ENCODE data around the gene PDE4D.

PDE4D gene

DNA sequence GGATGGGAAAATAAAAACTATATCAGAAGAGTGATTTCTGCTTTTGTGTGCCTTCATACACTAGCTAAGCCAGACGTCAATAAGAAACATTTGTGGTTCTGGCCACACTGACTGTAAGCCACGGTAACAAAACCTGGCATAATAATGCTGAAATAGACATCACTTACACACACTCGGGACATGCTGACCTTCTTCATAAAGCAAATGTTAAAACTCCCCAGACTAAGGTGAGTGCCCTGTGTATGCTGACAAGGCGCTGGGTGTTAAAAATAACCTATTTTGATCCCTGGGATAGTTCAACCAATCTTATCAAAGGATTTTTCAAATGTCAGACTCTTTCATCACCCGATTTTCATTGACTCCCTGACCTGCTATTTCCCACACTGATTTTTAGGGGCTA, 973.7 kb downstream of the PDE4D start:
- H3K4me3 ChIP-seq (ENCODE audit: low read depth, low read length): no peak overlapping the region
- TF ChIP-seq, protein P1, sequence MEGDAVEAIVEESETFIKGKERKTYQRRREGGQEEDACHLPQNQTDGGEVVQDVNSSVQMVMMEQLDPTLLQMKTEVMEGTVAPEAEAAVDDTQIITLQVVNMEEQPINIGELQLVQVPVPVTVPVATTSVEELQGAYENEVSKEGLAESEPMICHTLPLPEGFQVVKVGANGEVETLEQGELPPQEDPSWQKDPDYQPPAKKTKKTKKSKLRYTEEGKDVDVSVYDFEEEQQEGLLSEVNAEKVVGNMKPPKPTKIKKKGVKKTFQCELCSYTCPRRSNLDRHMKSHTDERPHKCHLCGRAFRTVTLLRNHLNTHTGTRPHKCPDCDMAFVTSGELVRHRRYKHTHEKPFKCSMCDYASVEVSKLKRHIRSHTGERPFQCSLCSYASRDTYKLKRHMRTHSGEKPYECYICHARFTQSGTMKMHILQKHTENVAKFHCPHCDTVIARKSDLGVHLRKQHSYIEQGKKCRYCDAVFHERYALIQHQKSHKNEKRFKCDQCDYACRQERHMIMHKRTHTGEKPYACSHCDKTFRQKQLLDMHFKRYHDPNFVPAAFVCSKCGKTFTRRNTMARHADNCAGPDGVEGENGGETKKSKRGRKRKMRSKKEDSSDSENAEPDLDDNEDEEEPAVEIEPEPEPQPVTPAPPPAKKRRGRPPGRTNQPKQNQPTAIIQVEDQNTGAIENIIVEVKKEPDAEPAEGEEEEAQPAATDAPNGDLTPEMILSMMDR (IDR thresholded peaks at IDR 0.05; ENCODE audit: low read depth, low read length): no peak
- no peaks in the 10 kb centered on the region for H3K9me3 ChIP-seq
- H3K4me1 ChIP-seq: no peaks in the 10 kb centered on the region
- no peaks in the 10 kb centered on the region for H3K27me3 ChIP-seq
- H3K36me3 ChIP-seq: no peaks in the 10 kb centered on the region
- no peak for DNase-seq

All from BE2C (cell line).